K562 treated with DMSO at 1 percent for 4 hours (cell line): ENCODE measurements around the gene DNAAF6. TPM values are rescaled to one million over a fixed set of nuclear protein-coding genes. Genes with fewer than 3 reads are reported as not detected.

ENCODE experiments used
- total RNA-seq: library from RNA; unstranded; fragments of 300-600 nt; gene quantifications from 2 replicates; pipeline ENCODE4 v1.2.3, GENCODE V29; 2022; ENCODE audit not compliant: insufficient read depth

The DNAAF6 gene
- not detected in 2 replicates for total RNA-seq

GRCh38 chrX:107205770-107206696 is at the start of gene DNAAF6, which contains the start of gene NUP62CL:
TSS of gene DNAAF6 (plus strand) at chrX:107206611. CDS start at chrX:107212876, 6,265 bp downstream.
TSS of gene NUP62CL (minus strand) at chrX:107206433. CDS start at chrX:107175146, 31,287 bp downstream.

Other genes starting within 250 kb of the DNAAF6 start
- 0.24 and 0.69 TPM in 2 replicates for gene MORC4, start 206.4 kb upstream of the DNAAF6 start, total RNA-seq
- gene RBM41, start 87.8 kb upstream of the DNAAF6 start, total RNA-seq: 15.6 and 18.7 TPM in 2 replicates
- 20.7 and 31.9 TPM in 2 replicates for gene NUP62CL, start 178 bp upstream of the DNAAF6 start, total RNA-seq
- gene FRMPD3, start 243.0 kb downstream of the DNAAF6 start, total RNA-seq: not detected in 2 replicates